Measurements from ENCODE around the gene LYRM9. TPM values are rescaled to one million over a fixed set of nuclear protein-coding genes. Genes with fewer than 3 reads are reported as not detected.

LYRM9 gene
- polyA plus RNA-seq, 1 donor from 2014 or later = 83.8 TPM

DNA sequence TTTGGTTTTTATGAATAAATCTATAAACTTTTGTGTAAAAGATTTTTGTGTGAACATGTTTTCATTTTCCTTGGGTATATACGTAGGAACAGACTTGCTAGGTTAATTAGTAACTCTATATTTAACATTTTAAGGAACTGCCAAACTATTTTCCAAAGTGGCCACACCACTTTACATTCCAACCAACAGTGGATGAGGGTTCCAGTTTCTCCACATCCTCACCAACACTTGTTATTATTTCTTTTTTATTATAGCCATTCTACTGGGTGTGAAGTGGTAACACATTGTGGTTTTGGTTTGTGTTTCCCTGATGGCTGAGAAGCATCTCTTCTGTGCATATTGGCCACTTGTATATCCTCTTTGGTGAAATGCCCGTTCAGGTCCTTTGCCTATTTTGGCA lies 20.0 kb downstream of the LYRM9 start:
- Histone ChIP-seq H3K4me3 (ENCODE audit: low read length) (no peak overlapping the region), H3K27ac (ENCODE audit: low read length) (no peak overlapping the region), H3K9ac (ENCODE audit: low read length) (no peak overlapping the region), H4K20me1 (ENCODE audit: insufficient read depth) (no peaks in the 10 kb centered on the region), H2AFZ (ENCODE audit: low read depth, low read length) (no peak overlapping the region), H3K9me3 (ENCODE audit: low read length) (no peaks in the 10 kb centered on the region), H3K79me2 (replicated peaks; ENCODE audit: insufficient read depth, low read length) (no peaks in the 10 kb centered on the region), H3F3A (ENCODE audit: insufficient read depth, low read length, poor library complexity, severe bottlenecking) (no peaks in the 10 kb centered on the region), H3K9me2 (ENCODE audit: insufficient read depth, low read length) (no peaks in the 10 kb centered on the region), H3K27me3 (ENCODE audit: insufficient read depth, low read depth, low read length) (no peaks in the 10 kb centered on the region), H3K4me2 (ENCODE audit: low read length) (no peak overlapping the region), H3K36me3 (ENCODE audit: insufficient read depth, low read length) (peaks cover 3% of the 10 kb centered on the region)
- TF ChIP-seq REST (IDR thresholded peaks at IDR 0.05; ENCODE audit: borderline replicate concordance) (no peak), SMC3 (conservative IDR thresholded peaks at IDR 0.05; ENCODE audit: poor library complexity) (no peak), RAD21 (conservative IDR thresholded peaks at IDR 0.05) (no peak), POLR2AphosphoS5 (IDR thresholded peaks at IDR 0.05) (no peak), EZH2 (IDR thresholded peaks at IDR 0.05; ENCODE audit: borderline replicate concordance, insufficient read depth, low read length, poor library complexity, severe bottlenecking) (no peak), EP300 (conservative IDR thresholded peaks at IDR 0.05; ENCODE audit: poor library complexity, severe bottlenecking) (no peak), MXI1 (conservative IDR thresholded peaks at IDR 0.05; ENCODE audit: poor library complexity, severe bottlenecking) (no peak), CTCF (IDR thresholded peaks at IDR 0.05; ENCODE audit: poor library complexity, severe bottlenecking) (no peak), TAF1 (IDR thresholded peaks at IDR 0.05; ENCODE audit: low read depth) (no peak)

- H3K9me3 ChIP-seq (ENCODE audit: low read length) = no peaks in the 10 kb centered on the region
- H2AFZ ChIP-seq (ENCODE audit: low read depth, low read length) = no peak overlapping the region
- H3K4me3 ChIP-seq (ENCODE audit: low read length) = no peak overlapping the region
- H3K4me2 ChIP-seq (ENCODE audit: low read length) = no peak overlapping the region
- no peaks in the 10 kb centered on the region for H3F3A ChIP-seq (ENCODE audit: insufficient read depth, low read length, poor library complexity, severe bottlenecking)
- H3K9ac ChIP-seq (ENCODE audit: low read length) = no peak overlapping the region
- no peaks in the 10 kb centered on the region for H4K20me1 ChIP-seq (ENCODE audit: insufficient read depth)
- no peaks in the 10 kb centered on the region for H3K27me3 ChIP-seq (ENCODE audit: insufficient read depth, low read depth, low read length)
- no peaks in the 10 kb centered on the region for H3K9me2 ChIP-seq (ENCODE audit: insufficient read depth, low read length)
- peaks cover 3% of the 10 kb centered on the region for H3K36me3 ChIP-seq (ENCODE audit: insufficient read depth, low read length)
- H3K79me2 ChIP-seq (replicated peaks; ENCODE audit: insufficient read depth, low read length) = no peaks in the 10 kb centered on the region
- no peak overlapping the region for H3K27ac ChIP-seq (ENCODE audit: low read length)
- TF ChIP-seq EP300 (conservative IDR thresholded peaks at IDR 0.05; ENCODE audit: poor library complexity, severe bottlenecking) (no peak), TAF1 (IDR thresholded peaks at IDR 0.05; ENCODE audit: low read depth) (no peak), CTCF (IDR thresholded peaks at IDR 0.05; ENCODE audit: poor library complexity, severe bottlenecking) (no peak), REST (IDR thresholded peaks at IDR 0.05; ENCODE audit: borderline replicate concordance) (no peak), EZH2 (IDR thresholded peaks at IDR 0.05; ENCODE audit: borderline replicate concordance, insufficient read depth, low read length, poor library complexity, severe bottlenecking) (no peak), MXI1 (conservative IDR thresholded peaks at IDR 0.05; ENCODE audit: poor library complexity, severe bottlenecking) (no peak), SMC3 (conservative IDR thresholded peaks at IDR 0.05; ENCODE audit: poor library complexity) (no peak), RAD21 (conservative IDR thresholded peaks at IDR 0.05) (no peak), POLR2AphosphoS5 (IDR thresholded peaks at IDR 0.05) (no peak)
Measured at GRCh38 chr17:27872776-27873175, 20.4 kb downstream of the LYRM9 start.
